ENCODE results near the gene CCDC122.

- TF ChIP-seq, protein P1, sequence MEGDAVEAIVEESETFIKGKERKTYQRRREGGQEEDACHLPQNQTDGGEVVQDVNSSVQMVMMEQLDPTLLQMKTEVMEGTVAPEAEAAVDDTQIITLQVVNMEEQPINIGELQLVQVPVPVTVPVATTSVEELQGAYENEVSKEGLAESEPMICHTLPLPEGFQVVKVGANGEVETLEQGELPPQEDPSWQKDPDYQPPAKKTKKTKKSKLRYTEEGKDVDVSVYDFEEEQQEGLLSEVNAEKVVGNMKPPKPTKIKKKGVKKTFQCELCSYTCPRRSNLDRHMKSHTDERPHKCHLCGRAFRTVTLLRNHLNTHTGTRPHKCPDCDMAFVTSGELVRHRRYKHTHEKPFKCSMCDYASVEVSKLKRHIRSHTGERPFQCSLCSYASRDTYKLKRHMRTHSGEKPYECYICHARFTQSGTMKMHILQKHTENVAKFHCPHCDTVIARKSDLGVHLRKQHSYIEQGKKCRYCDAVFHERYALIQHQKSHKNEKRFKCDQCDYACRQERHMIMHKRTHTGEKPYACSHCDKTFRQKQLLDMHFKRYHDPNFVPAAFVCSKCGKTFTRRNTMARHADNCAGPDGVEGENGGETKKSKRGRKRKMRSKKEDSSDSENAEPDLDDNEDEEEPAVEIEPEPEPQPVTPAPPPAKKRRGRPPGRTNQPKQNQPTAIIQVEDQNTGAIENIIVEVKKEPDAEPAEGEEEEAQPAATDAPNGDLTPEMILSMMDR (IDR thresholded peaks at IDR 0.05): no peak
- no peak for TF ChIP-seq POLR2AphosphoS5 (IDR thresholded peaks at IDR 0.05)
Measured at GRCh38 chr13:43910856-43911255, 31.3 kb upstream of the CCDC122 start.
